ENCODE measurements around the gene KCNK3.

The KCNK3 gene

DNA sequence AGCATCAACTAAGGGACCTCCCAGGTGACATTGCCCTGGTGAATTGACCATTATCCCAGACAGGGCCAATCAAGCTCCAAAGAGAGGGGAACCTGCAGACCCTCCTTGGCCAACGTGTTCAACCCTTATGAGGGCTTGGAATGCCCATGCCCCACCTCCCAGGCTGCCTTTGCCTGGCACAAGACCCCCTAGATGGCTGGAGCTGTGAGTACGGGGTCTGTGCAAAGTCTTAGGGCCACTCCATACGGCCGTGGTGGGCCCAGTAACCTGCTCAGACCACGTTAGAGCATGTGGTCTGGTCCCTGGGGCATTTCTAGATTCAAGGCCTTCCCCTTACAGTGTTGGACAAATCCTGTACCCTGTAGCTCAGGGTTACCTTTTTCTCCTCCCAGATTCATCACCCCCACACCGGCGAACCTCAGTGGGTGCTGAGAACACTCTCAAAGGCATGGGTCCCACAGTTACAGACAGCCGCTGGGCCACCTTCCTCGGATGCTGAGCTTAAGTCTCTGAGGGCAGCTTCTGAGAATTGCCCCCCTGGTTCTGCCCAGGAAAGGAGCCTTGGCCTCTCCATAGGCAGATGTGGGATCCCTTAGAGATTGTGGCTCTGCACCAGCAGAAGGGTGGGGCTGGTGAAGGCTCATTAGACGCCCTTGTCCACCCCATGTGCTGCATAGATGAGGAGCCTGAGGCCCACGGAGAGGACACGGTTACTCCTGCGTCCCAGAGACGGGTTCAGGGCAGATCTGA lies 18.3 kb upstream of the KCNK3 start:
- Mint-ChIP-seq H3K9me3 (ENCODE audit: low read depth) (no peaks in the 10 kb centered on the region), H3K27ac (no peak overlapping the region), H3K27me3 (peaks cover 10% of the 10 kb centered on the region), H3K4me3 (no peak overlapping the region), H3K4me1 (ENCODE audit: low read depth) (no peaks in the 10 kb centered on the region), H3K36me3 (no peaks in the 10 kb centered on the region)

DNA sequence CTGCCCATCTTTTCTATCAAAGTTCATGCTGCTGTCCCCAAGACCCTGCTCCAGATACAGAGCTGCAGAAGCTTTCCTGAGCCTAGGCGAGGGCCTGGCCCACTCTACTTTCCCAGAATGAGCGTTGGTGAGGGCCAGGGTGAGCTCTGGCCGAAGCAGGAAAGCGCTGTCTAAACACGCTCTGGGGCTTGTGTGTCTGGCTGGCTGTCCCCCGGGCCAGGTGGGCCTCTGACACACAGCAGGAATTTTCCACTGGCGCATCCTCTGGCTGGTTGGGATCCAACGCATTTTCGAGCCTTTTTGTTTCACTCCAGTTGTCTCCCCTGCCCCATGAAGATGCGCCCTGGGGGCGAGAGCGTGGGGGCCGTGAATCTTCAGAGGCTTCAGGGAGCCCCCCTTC lies 17.8 kb upstream of the KCNK3 start:
- no peaks in the 10 kb centered on the region for H3K4me1 Mint-ChIP-seq (ENCODE audit: low read depth)
- H3K36me3 Mint-ChIP-seq, result no peaks in the 10 kb centered on the region
- peaks cover 6% of the 10 kb centered on the region for H3K27me3 Mint-ChIP-seq
- no peak overlapping the region for H3K27ac Mint-ChIP-seq
- H3K4me3 Mint-ChIP-seq, result no peak overlapping the region
- H3K9me3 Mint-ChIP-seq (ENCODE audit: low read depth), result no peaks in the 10 kb centered on the region

DNA sequence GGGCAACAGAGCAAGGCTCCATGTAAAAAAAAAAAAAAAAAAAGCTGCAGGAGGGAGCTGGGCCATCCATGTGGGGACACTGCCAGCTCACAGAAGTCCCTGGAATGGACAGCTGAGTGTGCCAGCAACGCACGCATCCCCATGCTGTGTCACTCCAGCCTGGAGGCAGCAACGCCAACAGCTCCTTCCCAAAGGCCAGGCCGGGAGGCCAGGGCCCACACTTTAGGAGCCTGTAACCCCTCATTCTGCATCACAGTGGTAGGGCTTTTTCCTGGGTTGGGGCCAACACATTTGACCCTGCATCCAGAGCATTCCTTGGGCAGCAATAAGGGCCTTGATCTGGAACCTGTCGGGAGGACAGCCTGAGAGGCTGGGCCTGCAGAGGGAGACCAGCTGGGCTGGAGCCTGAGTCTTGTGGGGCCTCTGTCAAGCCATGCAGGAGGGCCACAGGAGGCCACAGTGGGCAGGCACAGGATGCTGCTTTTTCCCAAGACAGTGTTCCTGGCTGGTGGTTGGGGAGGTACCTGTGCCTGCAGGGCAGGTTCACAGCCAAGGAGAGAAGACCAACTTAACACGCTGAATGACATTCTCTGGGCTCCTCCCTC lies 16.8 kb upstream of the KCNK3 start:
- Mint-ChIP-seq H3K4me1 (ENCODE audit: low read depth) (no peaks in the 10 kb centered on the region), H3K36me3 (no peaks in the 10 kb centered on the region), H3K27me3 (peaks cover 5% of the 10 kb centered on the region), H3K4me3 (no peak overlapping the region), H3K27ac (no peak overlapping the region), H3K9me3 (ENCODE audit: low read depth) (no peaks in the 10 kb centered on the region)

DNA sequence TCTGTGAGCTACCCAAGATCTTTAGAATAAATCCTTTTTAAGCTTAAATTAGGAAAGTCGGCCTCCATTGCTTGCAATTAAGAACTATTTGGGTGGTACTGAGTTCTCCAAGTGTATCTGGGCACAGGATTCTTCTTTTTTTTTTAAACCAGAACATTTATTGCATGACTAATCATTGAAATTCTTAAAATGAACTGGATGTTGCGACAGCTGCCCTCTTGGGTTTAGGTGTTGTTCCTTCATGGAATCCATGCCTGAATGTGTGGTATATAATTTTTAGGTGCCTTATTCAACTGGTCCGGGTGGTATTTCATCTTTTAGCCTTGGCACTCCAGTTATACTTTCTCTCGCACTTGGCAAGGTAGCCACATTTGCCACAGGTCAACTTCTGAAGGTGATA lies 14.5 kb upstream of the KCNK3 start:
- H3K4me1 Mint-ChIP-seq (ENCODE audit: low read depth), result no peaks in the 10 kb centered on the region
- H3K27me3 Mint-ChIP-seq, result peaks cover 4% of the 10 kb centered on the region
- no peak overlapping the region for H3K27ac Mint-ChIP-seq
- H3K4me3 Mint-ChIP-seq, result no peak overlapping the region
- H3K9me3 Mint-ChIP-seq (ENCODE audit: low read depth), result no peaks in the 10 kb centered on the region
- no peaks in the 10 kb centered on the region for H3K36me3 Mint-ChIP-seq

DNA sequence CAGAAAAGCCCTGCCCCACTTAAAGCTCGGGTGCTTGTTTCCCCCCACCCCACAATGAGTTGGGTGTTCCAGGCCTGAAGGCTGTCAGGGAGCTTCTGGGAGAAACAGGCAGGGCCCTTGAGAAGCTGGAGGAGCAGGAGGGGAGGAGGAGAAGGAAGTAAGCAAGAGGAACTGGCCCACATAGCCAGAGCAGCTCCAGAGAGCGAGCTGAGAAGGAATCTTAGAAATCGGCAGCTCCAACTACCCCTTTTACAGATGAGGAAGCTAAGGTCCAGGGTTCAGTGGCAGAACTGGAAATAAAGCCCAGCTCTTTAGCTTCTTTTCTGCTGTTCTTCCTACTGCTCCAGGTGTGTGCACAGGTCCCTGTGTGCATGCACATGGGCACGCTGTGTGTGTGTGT lies 12.7 kb upstream of the KCNK3 start:
- Mint-ChIP-seq H3K36me3 (no peaks in the 10 kb centered on the region), H3K9me3 (ENCODE audit: low read depth) (no peaks in the 10 kb centered on the region)

DNA sequence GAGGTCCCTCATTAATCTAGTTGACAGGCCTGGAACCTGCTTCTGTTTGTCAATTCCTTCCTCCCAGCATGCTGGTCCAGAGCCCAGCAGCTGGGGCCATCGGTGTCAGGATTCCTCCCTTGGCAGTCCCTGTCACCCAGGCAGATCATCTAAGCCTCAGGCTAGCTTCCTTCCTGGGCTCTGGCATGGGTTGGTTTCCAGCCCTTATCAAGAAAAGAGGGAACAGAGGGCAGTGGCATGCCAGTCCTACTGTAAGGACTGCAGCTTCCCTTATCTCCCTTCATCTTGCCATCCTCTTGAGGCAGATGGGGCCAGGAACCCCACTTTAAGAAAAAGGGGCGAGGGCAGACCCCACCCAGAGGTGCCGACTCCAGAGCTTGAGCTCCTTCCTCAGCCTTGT lies 10.9 kb upstream of the KCNK3 start:
- Mint-ChIP-seq H3K36me3 (no peaks in the 10 kb centered on the region), H3K4me1 (ENCODE audit: low read depth) (no peaks in the 10 kb centered on the region), H3K27me3 (peaks cover 7% of the 10 kb centered on the region), H3K9me3 (ENCODE audit: low read depth) (no peaks in the 10 kb centered on the region), H3K27ac (no peak overlapping the region), H3K4me3 (no peak overlapping the region)

More for the DNA sequence above, 12.7 kb upstream of the KCNK3 start:
- H3K4me1 Mint-ChIP-seq (ENCODE audit: low read depth), result no peaks in the 10 kb centered on the region
- no peak overlapping the region for H3K27ac Mint-ChIP-seq
- no peak overlapping the region for H3K4me3 Mint-ChIP-seq
- H3K27me3 Mint-ChIP-seq, result peaks cover 4% of the 10 kb centered on the region

DNA sequence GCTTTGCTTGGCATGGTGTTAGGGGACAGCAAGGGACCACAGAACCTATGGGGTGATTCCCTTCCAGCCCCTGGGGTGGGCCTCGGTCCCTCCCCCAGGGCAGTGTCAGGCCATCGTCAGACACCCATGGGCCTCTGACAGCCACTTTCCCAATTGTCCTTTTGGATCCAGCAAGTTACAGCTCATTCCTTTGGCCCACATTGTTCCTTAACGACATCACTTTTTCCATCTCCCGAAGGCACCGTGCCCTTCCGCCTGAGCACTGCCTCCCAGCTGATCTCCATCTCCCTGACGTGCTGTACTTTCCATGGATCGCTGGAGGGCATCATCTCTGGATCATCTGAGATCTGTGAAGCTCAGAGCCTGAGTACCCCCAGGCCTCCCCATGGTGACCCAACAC lies 10.4 kb upstream of the KCNK3 start:
- Mint-ChIP-seq H3K9me3 (ENCODE audit: low read depth) (no peaks in the 10 kb centered on the region), H3K4me1 (ENCODE audit: low read depth) (no peaks in the 10 kb centered on the region), H3K27ac (no peak overlapping the region), H3K36me3 (no peaks in the 10 kb centered on the region), H3K27me3 (peaks cover 9% of the 10 kb centered on the region), H3K4me3 (no peak overlapping the region)

DNA sequence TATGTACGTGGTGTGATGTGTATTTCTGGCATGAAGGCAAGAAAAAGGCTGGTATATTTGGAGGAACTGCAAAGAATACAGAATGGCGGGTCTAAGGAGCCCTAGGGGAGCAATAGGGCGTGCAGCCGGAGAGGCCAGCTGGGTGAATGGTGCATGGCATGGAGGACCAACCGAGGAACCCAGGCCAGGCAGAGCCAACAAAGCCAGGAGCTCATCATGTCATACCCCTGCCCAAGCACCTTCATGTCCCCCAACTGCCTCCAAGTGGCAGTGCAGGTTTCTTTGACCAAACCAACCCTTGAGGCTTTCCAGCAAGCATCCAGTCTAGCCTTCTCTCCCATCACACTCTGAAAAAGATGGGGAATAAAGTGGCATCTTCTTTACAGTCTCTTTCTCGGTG lies 8.9 kb upstream of the KCNK3 start:
- Mint-ChIP-seq H3K4me3 (no peak overlapping the region), H3K27me3 (peaks cover 7% of the 10 kb centered on the region), H3K27ac (no peak overlapping the region), H3K9me3 (ENCODE audit: low read depth) (no peaks in the 10 kb centered on the region), H3K36me3 (no peaks in the 10 kb centered on the region), H3K4me1 (ENCODE audit: low read depth) (no peaks in the 10 kb centered on the region)

DNA sequence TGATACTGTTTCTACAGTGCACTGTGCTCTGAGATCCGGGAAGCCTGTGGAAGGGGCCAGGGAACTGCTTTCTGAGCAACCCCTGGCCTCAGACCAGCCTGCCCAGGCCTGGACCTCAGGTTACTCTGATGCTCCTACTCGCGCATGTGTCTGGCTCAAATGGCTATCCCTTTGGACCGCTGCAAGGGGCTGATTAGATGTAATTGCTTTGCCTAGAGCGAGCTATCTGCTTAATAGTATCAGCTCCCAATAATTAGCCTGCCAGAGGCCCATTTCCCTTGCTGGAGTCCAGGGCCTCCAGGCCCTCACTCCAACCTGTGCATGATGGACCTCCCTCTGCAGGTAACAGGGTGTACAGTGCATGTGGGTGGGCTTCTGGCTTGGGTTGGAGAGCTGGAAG lies 7.2 kb upstream of the KCNK3 start:
- no peaks in the 10 kb centered on the region for H3K36me3 Mint-ChIP-seq
- no peaks in the 10 kb centered on the region for H3K4me1 Mint-ChIP-seq (ENCODE audit: low read depth)
- peaks cover 16% of the 10 kb centered on the region for H3K27me3 Mint-ChIP-seq
- H3K9me3 Mint-ChIP-seq (ENCODE audit: low read depth), result no peaks in the 10 kb centered on the region
- no peak overlapping the region for H3K4me3 Mint-ChIP-seq
- no peak overlapping the region for H3K27ac Mint-ChIP-seq

DNA sequence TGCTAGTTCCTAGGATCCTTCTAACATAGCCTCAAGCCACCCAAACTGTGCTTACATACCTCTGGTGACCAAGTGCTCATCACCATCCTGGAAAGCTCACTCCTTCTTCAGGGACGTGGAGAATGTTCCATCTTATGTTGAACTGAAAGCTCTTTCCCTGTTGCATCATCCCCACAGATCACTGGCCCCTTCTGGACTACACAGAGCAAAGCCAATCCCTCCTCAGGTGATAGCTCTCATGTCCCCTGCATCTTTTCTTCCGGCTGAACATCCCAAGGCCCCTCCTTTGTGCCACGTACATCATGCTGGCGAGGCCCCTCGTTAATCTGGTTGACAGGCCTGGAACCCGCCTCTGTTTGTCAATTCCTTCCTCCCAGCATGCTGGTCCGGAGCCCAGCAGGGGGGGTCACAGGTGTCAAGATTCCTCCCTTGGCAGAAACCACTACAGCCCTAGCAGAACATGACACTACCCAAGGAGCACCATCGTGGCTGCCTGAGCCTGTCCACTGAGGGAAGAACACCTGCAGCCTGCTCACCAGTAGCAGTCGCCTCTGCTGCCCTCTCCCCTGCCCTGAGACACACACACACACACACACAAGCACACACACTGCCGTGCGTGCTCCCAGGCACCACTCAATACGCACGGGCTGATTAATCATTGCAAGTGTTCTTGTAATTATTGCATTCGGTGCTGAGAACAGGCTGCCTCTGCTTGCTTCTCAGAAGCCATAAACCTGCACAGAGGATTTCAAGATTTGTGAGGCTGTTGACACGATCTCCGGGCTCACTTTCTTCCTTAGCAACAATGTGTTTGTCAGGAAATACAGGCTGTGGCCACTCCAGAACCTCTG lies 6.3 kb upstream of the KCNK3 start:
- Mint-ChIP-seq H3K27me3 (peaks cover 20% of the 10 kb centered on the region), H3K36me3 (no peaks in the 10 kb centered on the region), H3K27ac (no peak overlapping the region), H3K9me3 (ENCODE audit: low read depth) (no peaks in the 10 kb centered on the region), H3K4me1 (ENCODE audit: low read depth) (no peaks in the 10 kb centered on the region), H3K4me3 (no peak overlapping the region)

DNA sequence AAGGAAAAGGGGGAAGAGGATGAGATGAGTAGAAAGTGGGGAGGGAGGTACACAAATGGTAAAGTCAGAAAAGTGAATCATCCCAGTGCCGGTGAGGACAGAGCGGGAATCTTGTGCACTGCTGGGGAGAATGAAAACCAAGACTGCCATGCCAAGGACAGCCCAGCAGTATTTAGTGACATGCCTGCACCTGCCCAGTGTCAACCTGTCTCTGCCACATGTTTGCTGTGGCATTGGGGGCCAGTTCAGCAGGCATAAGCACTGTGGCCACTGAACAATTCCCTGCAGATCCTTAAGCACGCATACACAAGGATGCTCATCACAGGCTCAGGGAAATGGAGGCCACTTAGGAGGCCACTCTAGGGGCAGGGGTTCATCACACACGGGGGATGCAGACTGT lies 5.2 kb upstream of the KCNK3 start:
- Mint-ChIP-seq H3K4me3 (no peak overlapping the region), H3K9me3 (ENCODE audit: low read depth) (no peaks in the 10 kb centered on the region), H3K27me3 (peaks cover 21% of the 10 kb centered on the region), H3K27ac (no peak overlapping the region), H3K36me3 (no peaks in the 10 kb centered on the region), H3K4me1 (ENCODE audit: low read depth) (peaks cover 2% of the 10 kb centered on the region)

DNA sequence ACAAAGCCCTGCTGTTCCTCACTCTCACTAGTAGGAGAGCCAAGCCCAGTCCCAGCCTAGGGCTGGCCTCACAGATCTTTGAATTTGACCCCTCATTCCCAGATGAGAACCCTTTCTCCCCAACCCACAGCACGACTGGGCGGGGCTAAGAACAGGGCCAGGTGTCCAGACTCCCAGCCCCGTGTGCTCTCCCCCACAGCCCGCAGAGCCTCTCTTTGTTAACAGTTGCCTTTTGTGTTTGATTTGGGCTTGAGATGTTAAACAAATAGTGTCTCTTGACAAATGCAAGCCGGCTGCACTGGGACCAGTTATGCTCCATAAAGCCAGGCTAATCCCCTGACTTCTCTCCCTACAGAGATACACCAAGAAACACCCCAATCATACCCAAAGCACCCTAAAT lies 4.7 kb upstream of the KCNK3 start:
- H3K27me3 Mint-ChIP-seq, result peaks cover 20% of the 10 kb centered on the region
- no peak overlapping the region for H3K27ac Mint-ChIP-seq
- no peaks in the 10 kb centered on the region for H3K36me3 Mint-ChIP-seq
- no peaks in the 10 kb centered on the region for H3K9me3 Mint-ChIP-seq (ENCODE audit: low read depth)
- H3K4me3 Mint-ChIP-seq, result no peak overlapping the region
- H3K4me1 Mint-ChIP-seq (ENCODE audit: low read depth), result peaks cover 2% of the 10 kb centered on the region

DNA sequence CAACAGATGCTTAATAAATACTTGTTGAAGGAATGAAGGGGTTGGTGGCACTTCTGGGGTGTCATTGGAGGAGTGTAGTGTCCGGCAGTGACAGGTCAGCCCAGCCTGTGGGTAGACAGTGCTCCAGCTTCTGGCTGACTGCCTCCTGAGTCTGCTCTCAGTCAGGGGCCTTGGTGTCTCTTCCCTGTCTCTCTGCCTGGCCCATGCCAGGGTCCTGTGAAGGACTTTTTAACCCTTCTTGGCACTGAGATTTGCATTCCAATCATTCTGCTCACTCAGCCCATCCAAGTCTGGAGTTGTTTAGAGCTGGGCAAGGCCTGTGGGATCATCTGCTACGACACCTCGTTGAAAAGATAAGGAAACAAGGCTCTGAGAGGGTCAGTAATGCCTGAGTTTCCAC lies 1.4 kb upstream of the KCNK3 start:
- Mint-ChIP-seq H3K27ac (no peak overlapping the region), H3K4me3 (no peak overlapping the region), H3K9me3 (ENCODE audit: low read depth) (no peaks in the 10 kb centered on the region), H3K27me3 (peaks cover 40% of the 10 kb centered on the region), H3K4me1 (ENCODE audit: low read depth) (peaks cover 2% of the 10 kb centered on the region), H3K36me3 (no peaks in the 10 kb centered on the region)

DNA sequence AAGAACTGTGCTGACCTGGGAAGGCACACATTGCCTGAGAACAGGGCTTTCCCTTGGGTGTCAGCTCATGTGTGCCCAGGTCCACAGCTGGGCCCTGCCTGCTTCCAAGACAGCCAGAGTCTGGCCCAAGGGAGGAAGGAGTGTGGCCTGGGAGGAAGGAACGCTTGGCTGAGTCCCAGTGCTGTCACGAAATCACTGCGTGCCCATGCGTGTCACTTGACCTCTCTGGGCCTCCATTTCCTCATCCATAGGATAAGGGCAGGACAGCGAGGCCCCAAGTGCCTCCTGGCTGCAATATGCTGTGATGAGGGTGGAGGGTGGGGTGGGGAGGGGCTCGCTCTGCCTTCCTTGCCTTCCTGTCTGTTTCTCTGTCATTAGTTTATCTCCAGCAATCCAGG lies 642 bp upstream of the KCNK3 start:
- Mint-ChIP-seq H3K27ac (no peak overlapping the region), H3K4me1 (ENCODE audit: low read depth) (peaks cover 2% of the 10 kb centered on the region), H3K36me3 (no peaks in the 10 kb centered on the region), H3K27me3 (peaks cover 46% of the 10 kb centered on the region), H3K9me3 (ENCODE audit: low read depth) (no peaks in the 10 kb centered on the region), H3K4me3 (peak overlapping the region; percentile 66)
